NCI-H526 treated with DMSO at 0.1 percent for 48 hours (cell line): Measurements from ENCODE around the gene ACSF2.

Experiments
- DNase-seq: peaks from one replicate; lab custom pipeline; 2025; lab: John Stamatoyannopoulos, UW

Gene ACSF2

DNA sequence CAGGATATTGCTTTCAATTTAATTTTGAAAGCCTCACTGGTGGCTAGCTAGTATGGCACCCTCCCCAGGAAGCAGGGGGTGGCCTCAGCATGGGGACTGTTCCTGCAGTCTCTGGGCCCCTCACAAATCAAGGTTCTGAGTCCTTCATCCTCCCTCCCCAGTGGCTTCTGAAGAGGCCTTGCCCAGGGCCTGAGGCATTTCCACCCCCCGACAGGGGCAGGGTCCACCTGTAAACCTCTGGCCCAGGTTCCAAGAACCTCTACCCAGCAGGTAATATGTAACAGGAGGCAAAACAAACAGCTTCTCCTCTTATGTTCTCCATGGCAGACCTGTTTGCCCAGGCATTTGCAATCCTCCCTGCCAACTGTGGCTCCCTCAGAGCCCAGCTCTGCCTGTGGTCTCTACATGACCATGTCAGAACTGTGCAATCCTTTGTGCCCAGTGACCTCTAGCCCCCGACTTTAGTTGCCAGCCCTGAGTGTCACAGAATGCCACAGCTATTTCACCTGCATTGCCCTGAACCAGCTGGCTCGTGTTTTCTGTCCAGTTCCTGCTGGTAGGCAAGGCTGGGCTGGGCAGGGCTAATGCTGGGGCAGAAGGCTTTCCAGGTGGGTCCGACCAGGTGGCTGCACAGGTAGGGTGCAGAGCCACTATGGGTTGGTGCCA is 14.3 kb downstream of the ACSF2 start:
- no peak for DNase-seq

GRCh38 chr17:50440838-50441829 is 15.1 kb downstream of the ACSF2 start:
- no peak for DNase-seq

DNA sequence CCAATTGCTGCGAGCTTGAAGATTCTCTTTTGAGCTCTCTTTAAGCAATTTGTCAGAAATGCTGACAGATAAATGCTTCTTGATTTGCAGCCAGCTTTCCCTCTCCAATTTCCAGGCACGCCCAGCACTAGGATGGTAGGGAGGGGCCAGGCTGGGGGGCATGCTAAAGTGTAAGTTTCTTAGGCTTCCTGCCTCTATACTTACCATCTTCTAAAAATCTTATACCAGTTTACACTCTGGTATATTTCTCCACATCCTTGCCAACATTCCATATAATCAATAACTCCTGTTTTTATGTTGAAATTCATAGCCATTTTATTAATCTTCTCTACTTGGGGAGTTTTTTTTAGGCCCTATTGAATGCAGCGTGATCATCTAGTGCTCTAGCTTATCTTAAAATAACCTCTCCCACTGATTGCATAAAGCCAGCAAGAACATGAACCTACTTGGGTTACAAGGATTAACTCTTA is 17.5 kb downstream of the ACSF2 start:
- no peak for DNase-seq

- DNase-seq, result no peak
Measured at GRCh38 chr17:50444841-50445715, 19.1 kb downstream of the ACSF2 start.

- no peak for DNase-seq
Measured at GRCh38 chr17:50445730-50446325, 19.8 kb downstream of the ACSF2 start.

DNA sequence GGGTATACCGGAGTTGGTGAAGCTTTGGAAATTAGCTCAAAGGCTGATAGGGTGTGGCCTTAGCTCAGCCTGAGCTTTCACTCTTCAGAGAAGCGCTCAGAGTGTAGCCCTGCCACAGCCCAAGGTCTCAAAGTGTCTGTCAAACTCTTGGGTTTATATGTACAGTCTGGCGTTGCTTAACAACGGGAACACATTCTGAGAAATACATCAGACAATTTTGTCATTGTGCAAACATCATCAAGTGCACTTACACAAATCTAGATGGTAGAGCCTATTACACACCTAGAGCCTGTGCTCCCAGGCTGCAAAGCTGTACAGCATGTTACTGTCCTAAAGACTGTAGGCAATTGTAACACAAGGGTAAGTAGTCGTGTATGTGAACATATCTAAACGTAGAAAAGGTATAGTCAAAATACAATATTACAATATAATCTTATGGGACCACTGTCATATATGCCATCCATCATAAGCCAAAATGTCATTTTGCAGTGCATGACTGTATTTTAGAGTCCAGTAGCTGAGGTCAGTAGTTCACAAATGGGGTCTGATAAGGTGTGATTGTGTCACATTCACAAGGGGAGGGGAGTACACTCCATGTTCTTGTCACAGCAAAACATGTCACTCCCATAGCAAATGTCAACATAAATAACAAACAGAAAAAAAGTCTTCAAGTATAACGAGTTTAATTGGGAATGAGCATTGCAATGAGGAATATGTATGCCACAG is 22.0 kb downstream of the ACSF2 start:
- DNase-seq, result no peak

DNA sequence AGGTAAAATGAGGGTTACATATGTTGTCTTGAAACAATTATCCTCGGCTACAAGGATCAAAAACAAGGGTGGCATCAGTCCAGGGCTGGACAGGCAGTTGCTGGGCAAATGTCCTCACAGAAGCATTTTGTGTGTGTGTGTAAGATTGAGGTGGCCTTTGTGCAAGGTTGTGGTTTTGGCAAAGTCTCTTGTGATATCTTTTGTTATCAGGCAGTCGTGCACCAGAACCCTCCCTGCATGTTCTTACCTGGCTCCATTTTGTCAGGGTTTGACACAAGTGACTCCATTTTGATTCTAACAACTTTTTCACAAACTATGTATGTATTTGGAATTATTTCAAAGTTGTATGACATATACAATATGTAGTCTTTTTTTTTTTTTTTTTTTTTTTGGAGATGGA is 22.6 kb downstream of the ACSF2 start:
- no peak for DNase-seq

DNA sequence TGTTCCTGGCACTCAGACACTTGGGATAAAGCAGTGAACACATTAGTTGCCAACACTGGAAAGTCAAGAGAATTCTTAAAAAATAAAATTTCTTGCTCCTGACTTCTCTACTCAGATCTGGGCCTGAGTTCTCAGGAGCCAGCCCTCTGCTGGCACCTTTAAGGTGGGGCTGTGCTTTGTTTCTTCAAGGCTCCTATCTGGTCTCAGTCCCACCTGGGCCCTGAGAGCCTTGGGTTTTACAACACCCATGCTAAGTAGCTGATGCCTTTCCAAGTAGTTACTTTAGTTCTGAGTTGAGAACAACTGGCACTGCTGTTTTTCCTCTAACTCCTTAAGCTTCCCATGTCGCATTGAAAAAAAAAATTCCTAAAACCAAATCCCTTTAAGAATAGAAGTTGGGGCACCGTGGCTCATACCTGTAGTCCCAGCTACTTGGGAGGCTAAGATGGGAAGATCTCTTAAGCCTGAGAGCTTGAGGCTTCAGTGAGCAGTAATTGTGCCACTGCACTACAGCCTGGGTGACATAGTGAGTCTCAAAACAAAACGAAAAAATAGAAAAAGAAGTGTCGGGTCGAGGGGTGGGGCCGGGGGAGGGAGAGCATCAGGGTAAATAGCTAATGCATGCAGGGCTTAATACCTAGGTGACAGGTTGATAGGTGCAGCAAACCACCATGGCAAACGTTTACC is 26.1 kb downstream of the ACSF2 start:
- no peak for DNase-seq

DNA sequence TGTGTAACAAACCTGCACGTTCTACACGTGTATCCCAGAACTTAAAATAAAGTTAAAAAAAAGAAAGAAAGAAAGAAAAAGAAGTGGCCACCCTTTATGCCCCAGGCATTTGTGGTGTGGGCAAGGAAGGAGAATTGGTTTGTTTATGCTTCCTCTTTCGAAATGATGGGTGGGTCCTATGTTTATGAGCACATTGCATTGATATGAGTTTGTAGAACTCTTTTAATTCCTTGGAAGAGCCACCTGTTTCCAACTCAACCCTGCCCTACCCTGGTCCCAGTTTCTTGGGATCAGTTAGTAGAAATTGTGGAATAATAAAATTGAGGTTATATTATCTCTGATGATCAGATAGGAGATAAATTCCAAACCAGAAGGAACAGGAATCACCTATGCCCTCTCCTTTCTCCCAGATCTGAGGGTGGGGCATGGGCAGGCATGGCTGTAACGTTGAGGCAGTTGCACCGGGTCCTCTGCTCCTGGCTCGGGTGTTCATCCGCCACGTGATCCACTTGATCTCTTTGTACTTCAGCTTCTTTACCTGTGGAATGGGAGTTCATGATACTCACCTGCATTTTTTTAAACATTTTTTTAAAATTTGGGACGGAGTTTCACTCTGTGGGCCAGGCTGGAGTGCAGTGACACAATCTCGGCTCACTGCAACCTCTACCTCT is 26.7 kb downstream of the ACSF2 start:
- no peak for DNase-seq

- no peak for DNase-seq
Measured at GRCh38 chr17:50453901-50454300, 27.9 kb downstream of the ACSF2 start.

DNA sequence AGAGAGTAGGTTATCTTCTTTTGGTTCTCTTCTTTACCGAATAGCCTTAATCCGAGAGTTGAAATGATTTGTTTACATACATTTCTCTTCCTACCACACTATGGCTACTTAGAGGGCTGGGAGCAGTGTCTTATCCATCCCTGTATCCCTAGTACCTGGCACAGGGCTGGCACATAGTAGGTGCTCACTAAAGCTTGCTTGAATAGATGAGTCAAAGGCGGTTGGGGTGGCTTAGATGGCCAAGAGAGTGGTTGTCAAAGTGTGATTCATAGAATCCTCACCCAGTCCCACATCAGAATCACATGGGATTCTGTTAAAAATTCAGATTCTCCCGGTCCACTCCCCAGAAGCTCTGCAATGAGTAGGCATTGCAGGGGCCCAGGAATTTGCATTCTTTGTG is 31.6 kb downstream of the ACSF2 start:
- DNase-seq, result no peak

DNA sequence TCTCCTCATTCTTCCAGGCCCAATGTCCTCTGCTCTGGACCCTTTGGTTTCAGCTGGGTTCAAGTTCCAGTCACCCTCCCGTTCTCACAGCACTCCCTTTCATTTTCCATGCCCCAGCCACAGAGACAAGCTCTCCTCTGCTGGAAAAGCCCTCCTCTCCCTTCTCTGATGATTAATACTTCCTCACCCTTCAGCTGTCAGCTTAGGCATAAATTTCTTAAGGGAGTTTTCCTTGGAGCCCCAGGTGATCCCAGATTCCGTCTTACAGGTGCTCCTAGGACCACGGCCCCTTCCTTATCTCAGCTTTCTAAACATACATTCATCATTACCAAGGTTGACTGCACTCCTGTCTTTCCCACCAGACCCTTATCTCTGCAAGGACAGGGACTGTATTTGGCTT is 32.3 kb downstream of the ACSF2 start:
- DNase-seq, result no peak

GRCh38 chr17:50458701-50459676 is 33.0 kb downstream of the ACSF2 start:
- no peak for DNase-seq

GRCh38 chr17:50459756-50460155 is 33.7 kb downstream of the ACSF2 start:
- no peak for DNase-seq

GRCh38 chr17:50460831-50461526 is 35.0 kb downstream of the ACSF2 start:
- no peak for DNase-seq

DNA sequence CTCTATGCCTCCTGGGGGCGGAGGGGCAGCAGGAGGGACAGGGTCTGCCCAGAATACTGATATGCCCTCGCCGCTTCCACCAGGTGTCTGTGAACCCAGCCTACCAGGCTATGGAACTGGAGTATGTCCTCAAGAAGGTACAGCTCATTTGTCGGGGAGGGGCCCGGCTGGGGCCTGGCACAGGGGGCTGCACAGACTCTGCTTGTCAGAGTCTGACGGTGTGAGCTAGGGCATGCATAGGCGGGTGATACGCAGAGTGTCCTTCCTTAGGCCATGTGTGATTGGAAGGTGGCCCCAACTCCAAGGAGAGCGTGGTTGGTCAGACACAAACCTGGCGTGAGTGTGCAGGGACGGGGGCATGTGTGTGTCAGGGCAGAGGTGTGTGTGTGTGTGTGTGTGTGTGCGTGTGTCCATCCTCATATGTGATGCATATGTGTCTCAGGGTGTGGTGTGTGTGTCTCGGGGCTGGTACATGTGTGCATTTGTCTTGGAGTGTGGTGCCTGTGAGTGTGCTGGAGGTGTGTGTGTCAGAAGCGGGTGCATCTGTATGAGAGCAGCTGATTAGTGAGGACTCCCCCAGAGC is 35.6 kb downstream of the ACSF2 start:
- DNase-seq, result no peak

DNA sequence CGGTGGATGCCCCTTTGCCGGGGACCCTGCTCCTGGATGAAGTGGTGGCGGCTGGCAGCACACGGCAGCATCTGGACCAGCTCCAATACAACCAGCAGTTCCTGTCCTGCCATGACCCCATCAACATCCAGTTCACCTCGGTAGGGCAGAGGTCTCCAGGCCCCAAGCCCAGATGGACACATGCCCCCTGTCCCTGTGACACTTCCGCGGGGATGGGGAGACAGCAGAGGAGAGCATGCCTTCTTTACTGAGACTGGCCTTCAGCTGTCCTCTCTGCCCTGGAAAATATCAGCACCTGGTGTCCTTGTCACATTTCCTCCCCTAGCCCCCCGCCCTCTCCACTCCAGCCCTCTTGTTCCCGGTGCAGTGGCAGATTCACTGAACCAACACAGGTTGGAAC is 36.4 kb downstream of the ACSF2 start:
- DNase-seq, result no peak

- no peak for DNase-seq
Measured at GRCh38 chr17:50464121-50464520, 38.1 kb downstream of the ACSF2 start.
